ENCODE results near the gene MYO1B. TPM values are rescaled to one million over a fixed set of nuclear protein-coding genes. Genes with fewer than 3 reads are reported as not detected.

The MYO1B gene
- total RNA-seq, 1 donor from 2014 or later: 81.6 TPM

DNA sequence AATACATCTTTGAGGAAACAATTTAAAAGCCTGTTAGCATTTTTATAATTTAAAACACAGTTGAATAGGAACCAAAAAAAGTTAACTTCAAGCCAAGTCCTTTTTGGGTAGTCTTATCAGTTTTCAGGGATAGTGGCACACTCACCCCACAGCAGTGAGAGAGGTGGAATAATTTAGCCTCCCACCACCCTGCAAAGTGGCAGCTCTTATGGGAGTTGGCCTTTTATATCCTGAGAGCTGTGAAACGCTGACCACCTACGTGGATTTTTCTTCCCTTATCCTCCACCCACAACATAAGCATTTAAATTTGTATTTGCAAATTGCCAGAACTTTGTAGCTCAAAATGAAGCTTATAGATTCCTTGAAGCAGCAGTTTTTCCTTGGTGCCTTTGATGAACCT is 167.1 kb downstream of the MYO1B start:
- Mint-ChIP-seq H3K27me3 (ENCODE audit: low read depth) (no peaks in the 10 kb centered on the region), H3K36me3 (peaks cover 61% of the 10 kb centered on the region), H3K9me3 (no peaks in the 10 kb centered on the region), H3K27ac (no peak overlapping the region), H3K4me1 (no peaks in the 10 kb centered on the region), H3K4me3 (no peak overlapping the region)
- DNase-seq (ENCODE audit: low spot score in 2 of 2, unreplicated experiment in 2 of 2): no peak
- TF ChIP-seq CTCF (IDR thresholded peaks at IDR 0.05; ENCODE audit: unreplicated experiment): no peak

- no peak for TF ChIP-seq CTCF (IDR thresholded peaks at IDR 0.05; ENCODE audit: unreplicated experiment)
- Mint-ChIP-seq H3K9me3 (no peaks in the 10 kb centered on the region), H3K4me3 (no peak overlapping the region), H3K27ac (no peak overlapping the region), H3K36me3 (peaks cover 50% of the 10 kb centered on the region), H3K27me3 (ENCODE audit: low read depth) (no peaks in the 10 kb centered on the region), H3K4me1 (no peaks in the 10 kb centered on the region)
- no peak for DNase-seq (ENCODE audit: low spot score in 2 of 2, unreplicated experiment in 2 of 2)
These were observed 169.9 kb downstream of the MYO1B start for GRCh38 chr2:191415101-191415500.

DNA sequence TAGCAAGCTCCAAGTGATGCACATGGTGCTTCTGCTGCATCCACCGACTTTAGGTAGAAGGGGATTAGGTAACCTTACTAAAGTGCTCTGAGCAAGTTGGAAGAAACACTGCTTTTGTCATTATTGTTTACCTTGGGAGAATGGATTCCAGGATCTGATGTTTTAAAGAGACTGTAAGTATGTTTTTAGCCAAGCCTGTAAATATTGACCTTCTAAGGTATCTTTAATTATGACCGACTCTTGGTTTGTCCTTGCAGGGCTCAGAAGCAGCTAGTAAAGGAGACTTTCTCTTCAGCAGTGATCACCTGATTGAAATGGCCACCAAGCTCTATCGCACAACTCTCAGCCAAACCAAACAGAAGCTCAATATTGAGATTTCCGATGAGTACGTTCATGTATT is 170.7 kb downstream of the MYO1B start:
- DNase-seq (ENCODE audit: low spot score in 2 of 2, unreplicated experiment in 2 of 2): no peak
- Mint-ChIP-seq H3K4me3 (no peak overlapping the region), H3K27ac (no peak overlapping the region), H3K4me1 (no peaks in the 10 kb centered on the region), H3K9me3 (no peaks in the 10 kb centered on the region), H3K27me3 (ENCODE audit: low read depth) (no peaks in the 10 kb centered on the region), H3K36me3 (peaks cover 47% of the 10 kb centered on the region)
- no peak for TF ChIP-seq CTCF (IDR thresholded peaks at IDR 0.05; ENCODE audit: unreplicated experiment)

DNA sequence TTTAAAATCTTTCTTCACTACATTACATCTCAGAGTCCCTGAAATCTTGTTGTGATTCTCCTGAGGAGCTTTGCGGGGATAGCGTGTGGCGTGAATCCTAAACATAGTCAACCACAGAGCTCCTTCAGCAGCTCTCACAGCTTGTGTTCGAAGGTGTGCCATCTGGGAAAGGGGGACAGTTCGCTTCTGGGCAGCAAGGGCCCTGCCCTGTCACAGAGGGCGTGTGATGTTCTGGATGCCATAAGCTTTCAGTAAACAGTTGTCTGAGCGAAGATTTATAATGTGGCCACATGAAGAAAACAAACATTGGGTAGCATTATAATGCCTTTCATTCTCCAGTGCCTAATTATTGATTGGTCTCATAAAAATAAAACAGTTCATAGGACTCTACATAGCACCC is 172.5 kb downstream of the MYO1B start:
- DNase-seq (ENCODE audit: low spot score in 2 of 2, unreplicated experiment in 2 of 2): no peak
- Mint-ChIP-seq H3K27ac (no peak overlapping the region), H3K4me1 (no peaks in the 10 kb centered on the region), H3K36me3 (peaks cover 36% of the 10 kb centered on the region), H3K4me3 (no peak overlapping the region), H3K9me3 (no peaks in the 10 kb centered on the region), H3K27me3 (ENCODE audit: low read depth) (no peaks in the 10 kb centered on the region)
- TF ChIP-seq CTCF (IDR thresholded peaks at IDR 0.05; ENCODE audit: unreplicated experiment): no peak

- H3K36me3 Mint-ChIP-seq: peaks cover 30% of the 10 kb centered on the region
- TF ChIP-seq CTCF (IDR thresholded peaks at IDR 0.05; ENCODE audit: unreplicated experiment): no peak
These were observed 176.7 kb downstream of the MYO1B start for GRCh38 chr2:191421950-191422349.

GRCh38 chr2:191427031-191427430 is 181.8 kb downstream of the MYO1B start:
- Mint-ChIP-seq H3K9me3 (peaks cover 7% of the 10 kb centered on the region), H3K27ac (no peak overlapping the region), H3K27me3 (ENCODE audit: low read depth) (no peaks in the 10 kb centered on the region), H3K4me3 (no peak overlapping the region), H3K36me3 (peaks cover 20% of the 10 kb centered on the region), H3K4me1 (no peaks in the 10 kb centered on the region)
- no peak for TF ChIP-seq CTCF (IDR thresholded peaks at IDR 0.05; ENCODE audit: unreplicated experiment)
- no peak for DNase-seq (ENCODE audit: low spot score in 2 of 2, unreplicated experiment in 2 of 2)

More at GRCh38 chr2:191421950-191422349, 176.7 kb downstream of the MYO1B start:
- DNase-seq (ENCODE audit: low spot score in 2 of 2, unreplicated experiment in 2 of 2): no peak
- Mint-ChIP-seq H3K9me3 (no peaks in the 10 kb centered on the region), H3K4me3 (no peak overlapping the region), H3K4me1 (no peaks in the 10 kb centered on the region), H3K27ac (no peak overlapping the region), H3K27me3 (ENCODE audit: low read depth) (no peaks in the 10 kb centered on the region)

Data from mesothelial cell of epicardium (in vitro differentiated cells).